Heart left ventricle (tissue), 16 donors: ENCODE measurements around the gene MAPKAP1. TPM values are rescaled to one million over a fixed set of nuclear protein-coding genes. Genes with fewer than 3 reads are reported as not detected.

ENCODE experiments used
- ATAC-seq, 4 donors: fragments of 200-7000 bp; cut with Tn5 transposase; one replicate each; pipeline ENCODE4 v1.9.1; 2020 to 2022; ENCODE audit warnings: moderate library complexity in 4 of 4, mild to moderate bottlenecking in 3 of 4, moderate number of reproducible peaks in 1 of 4
- DNase-seq, 5 donors: peaks; one replicate each; pipeline ENCODE4 v3.0.0-alpha.2; 2020
- H3K27ac ChIP-seq, 12 donors: fragments of 200-600 bp; sonication (generic) in 4 of 12; one replicate each; pipeline versions ENCODE4 v1.5.0 to v1.8.0; 2016 to 2022; ENCODE audit warnings: mild to moderate bottlenecking in 2 of 12
- H3K27me3 ChIP-seq, 9 donors: fragments of 200-600 bp; sonication (generic) in 2 of 9; one replicate each; pipeline versions ENCODE4 v1.5.1 to v1.8.0; 2016 to 2022; ENCODE audit warnings: mild to moderate bottlenecking in 3 of 9
- H3K36me3 ChIP-seq, 9 donors: fragments of 200-600 bp; sonication (generic) in 2 of 9; one replicate each; pipeline versions ENCODE4 v1.5.0 to v1.8.0; 2018 to 2022; ENCODE audit warnings: mild to moderate bottlenecking in 2 of 9
- H3K4me1 ChIP-seq, 12 donors: fragments of 200-600 bp; sonication (generic) in 4 of 12; one replicate each; pipeline versions ENCODE4 v1.5.0 to v1.8.0; 2016 to 2022; ENCODE audit warnings: mild to moderate bottlenecking in 3 of 12
- H3K4me3 ChIP-seq, 12 donors: fragments of 200-600 bp; sonication (generic) in 4 of 12; one replicate each; pipeline versions ENCODE4 v1.5.0 to v1.8.0; 2017 to 2022; ENCODE audit warnings: mild to moderate bottlenecking in 9 of 12, moderate library complexity in 4 of 12
- H3K9me3 ChIP-seq, 12 donors: fragments of 200-600 bp; sonication (generic) in 4 of 12; one replicate each; pipeline versions ENCODE4 v1.5.0 to v1.8.0; 2016 to 2022; ENCODE audit warnings: mild to moderate bottlenecking in 1 of 12
- POLR2A ChIP-seq, 2 donors: fragments of 450-650 bp; IDR thresholded peaks; one replicate each; pipeline ENCODE4 v1.6.1; 2017; ENCODE audit warnings: antibody characterized with exemption in 2 of 2, mild to moderate bottlenecking in 2 of 2, moderate library complexity in 2 of 2
- WGBS, 4 donors: extraction: QIAGEN DNeasy Blood & Tissue Kit in 2 of 4; methylation state at CpG; one replicate each; pipeline versions ENCODE4 v1.1.5 to v1.1.7; 2013 to 2018; 5-methylcytosine and 5-hydroxymethylcytosine counted together
- intact Hi-C, 10 donors: fragments of 100-400 bp; cut with DNase I; formaldehyde crosslinking; loops; one replicate each; pipeline versions ENCODE4 v1.11.1 to v1.14.2; 2022
- polyA plus RNA-seq, 2 donors: library from polyadenylated mRNA; stranded (reverse); fragments of 200-250 nt; gene quantifications; one replicate each; pipeline ENCODE4 v1.2.3, GENCODE V29; 2013
- total RNA-seq, 9 donors: library from RNA; depleted of rRNA in 2 of 9; stranded (reverse); fragments of >200 nt in 2 of 9; fragmentation: NEBNext Ultra II Directional in 3 of 9; extraction: Animal tissue kit (Norgen Biotek cat#: 25700) in 3 of 9; gene quantifications; one replicate each; pipeline versions ENCODE4 v1.1.0 to v1.2.4, GENCODE V29; 2016 to 2023
- TF ChIP-seq, protein P1 (sequence below), 12 donors: fragments of 200-600 bp; sonication (generic) in 4 of 12; IDR thresholded peaks; one replicate each; pipeline versions ENCODE4 v1.5.0 to v1.8.0; 2018 to 2022; ENCODE audit warnings: antibody characterized with exemption in 12 of 12, mild to moderate bottlenecking in 5 of 12
- donor health status: ischemic (EF 13 %, LVEDD 7.1; RV severe dilation, severe dysfunction).
- donor health status: healthy with polysubstance abuse.
- donor health status: DM: no; HTN: yes; CAD: no.
- donor health status: DM: no; HTN: no; CAD: no.
- donor health status: ischemic (EF 25% LVEDD 6.9; RV normal size, moderate dysfunction).
- donor health status: ischemic (EF 25% LVEDD 5.7; RV mildly dilated, moderate dysfunction).
- donor health status: healthy.
- donor health status: DM: yes; HTN: yes; CAD: no.
- donor health status: ischemic (EF 35%, LVEDD 5.7; RV mildly dilated, moderate dysfunction).
- donor health status: nonischemic (EF 11% LVEDD 7.7; RV severe dilation, severe dysfunction).
- donor health status: DM: yes; HTN: yes; CAD: no.
- donor health status: PGD.
- donor health status: ischemic (EF 29% LVEDD 5.4; RV normal size, mild dysfunction).
- donor health status: nonischemic (EF 23%, LVEDD 6.1; RV moderate dilation, normal function).

The MAPKAP1 gene
- total and polyA plus RNA-seq, 11 donors, result 76.2 to 145 (median 124) TPM

DNA sequence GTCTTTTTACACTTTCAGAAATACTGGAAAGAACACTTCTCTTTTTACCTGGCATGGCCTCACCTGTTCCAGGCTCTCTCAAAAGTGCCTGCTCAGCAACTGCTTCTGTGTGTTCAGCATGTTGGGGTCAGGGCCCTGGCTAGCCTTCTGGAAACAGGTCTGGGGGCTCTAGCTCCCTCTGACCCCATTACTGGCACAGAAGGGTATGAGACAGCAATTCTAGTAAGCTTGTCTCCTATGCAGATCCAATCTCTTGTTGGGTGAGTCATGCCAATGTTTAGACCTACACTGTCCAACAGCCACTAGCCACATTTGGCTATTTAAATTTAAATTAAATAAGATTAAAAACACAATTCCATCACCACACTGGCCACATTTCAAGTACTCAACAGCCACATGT lies 80.8 kb downstream of the MAPKAP1 start:
- DNase-seq (no peak), ATAC-seq (no peak)
- Histone ChIP-seq H3K4me3 (no peak overlapping the region), H3K27me3 (no peaks in the 10 kb centered on the region), H3K36me3 (no peaks in the 10 kb centered on the region), H3K27ac (no peak overlapping the region), H3K9me3 (no peaks in the 10 kb centered on the region), H3K4me1 (peaks cover 0 to 28% (median 0%) of the 10 kb centered on the region in 12 donors)
- intact Hi-C loops, result loop anchor here in 1 of 10 donors (5.0 kb wide), 1 partner anchor 69 kb away; no protein-coding TSS in a partner anchor
- TF ChIP-seq POLR2A (IDR thresholded peaks at IDR 0.05), result no peak
- TF ChIP-seq, protein P1, sequence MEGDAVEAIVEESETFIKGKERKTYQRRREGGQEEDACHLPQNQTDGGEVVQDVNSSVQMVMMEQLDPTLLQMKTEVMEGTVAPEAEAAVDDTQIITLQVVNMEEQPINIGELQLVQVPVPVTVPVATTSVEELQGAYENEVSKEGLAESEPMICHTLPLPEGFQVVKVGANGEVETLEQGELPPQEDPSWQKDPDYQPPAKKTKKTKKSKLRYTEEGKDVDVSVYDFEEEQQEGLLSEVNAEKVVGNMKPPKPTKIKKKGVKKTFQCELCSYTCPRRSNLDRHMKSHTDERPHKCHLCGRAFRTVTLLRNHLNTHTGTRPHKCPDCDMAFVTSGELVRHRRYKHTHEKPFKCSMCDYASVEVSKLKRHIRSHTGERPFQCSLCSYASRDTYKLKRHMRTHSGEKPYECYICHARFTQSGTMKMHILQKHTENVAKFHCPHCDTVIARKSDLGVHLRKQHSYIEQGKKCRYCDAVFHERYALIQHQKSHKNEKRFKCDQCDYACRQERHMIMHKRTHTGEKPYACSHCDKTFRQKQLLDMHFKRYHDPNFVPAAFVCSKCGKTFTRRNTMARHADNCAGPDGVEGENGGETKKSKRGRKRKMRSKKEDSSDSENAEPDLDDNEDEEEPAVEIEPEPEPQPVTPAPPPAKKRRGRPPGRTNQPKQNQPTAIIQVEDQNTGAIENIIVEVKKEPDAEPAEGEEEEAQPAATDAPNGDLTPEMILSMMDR (IDR thresholded peaks at IDR 0.05), result no peak

DNA sequence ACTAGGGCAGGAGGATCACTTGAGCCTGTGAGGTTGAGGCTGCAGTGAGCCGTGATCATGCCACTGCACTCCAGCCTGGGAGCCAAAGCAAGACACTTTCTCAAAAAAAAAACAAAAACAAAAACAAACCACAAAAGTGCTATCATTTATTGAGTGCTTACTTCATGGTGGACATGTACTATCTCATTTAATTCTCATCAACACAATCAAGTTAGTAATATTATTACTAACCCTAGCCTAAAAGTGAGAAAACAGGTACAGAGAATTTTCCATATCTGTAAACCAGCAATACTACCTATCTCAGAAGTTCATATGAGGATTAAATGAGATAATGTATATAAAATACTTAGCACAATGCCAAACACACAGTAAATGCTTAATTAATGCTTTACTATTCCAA lies 85.8 kb downstream of the MAPKAP1 start:
- Histone ChIP-seq H3K27ac (no peak overlapping the region), H3K9me3 (no peaks in the 10 kb centered on the region), H3K27me3 (no peaks in the 10 kb centered on the region), H3K4me1 (peaks cover 0 to 2% (median 0%) of the 10 kb centered on the region in 12 donors), H3K4me3 (no peak overlapping the region), H3K36me3 (no peaks in the 10 kb centered on the region)
- DNase-seq (no peak), ATAC-seq (no peak)
- TF ChIP-seq, protein P1 (IDR thresholded peaks at IDR 0.05), result no peak
- no peak for TF ChIP-seq POLR2A (IDR thresholded peaks at IDR 0.05)
- WGBS, 4 donors, result 91 to 100% (median 97%) methylated on average over 1 of the region's 1 CpG
- intact Hi-C loops, result no loop called here

DNA sequence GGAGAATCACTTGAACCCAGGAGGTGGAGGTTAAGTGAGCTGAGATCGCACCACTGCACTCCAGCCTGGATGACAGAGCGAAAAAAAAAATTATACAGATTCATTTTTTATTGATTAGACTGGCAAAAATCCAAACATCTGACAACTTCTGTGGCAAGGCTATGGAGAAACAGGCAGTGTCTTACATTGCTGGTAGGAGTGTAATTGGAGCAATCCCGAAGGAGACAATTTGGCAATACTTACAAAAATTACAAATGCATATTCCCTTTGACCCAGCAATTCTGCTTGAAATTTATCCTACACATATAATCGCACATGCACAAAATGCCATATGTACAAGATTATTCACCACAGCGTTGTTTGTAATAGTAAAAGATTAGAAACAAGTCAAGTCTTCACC lies 86.8 kb downstream of the MAPKAP1 start:
- Histone ChIP-seq H3K36me3 (no peaks in the 10 kb centered on the region), H3K4me3 (no peak overlapping the region), H3K27ac (no peak overlapping the region), H3K4me1 (no peaks in the 10 kb centered on the region), H3K27me3 (no peaks in the 10 kb centered on the region), H3K9me3 (no peaks in the 10 kb centered on the region)
- TF ChIP-seq, protein P1 (IDR thresholded peaks at IDR 0.05), result no peak
- TF ChIP-seq POLR2A (IDR thresholded peaks at IDR 0.05), result no peak
- intact Hi-C loops, result no loop called here
- no peak for DNase-seq
- ATAC-seq, result no peak
- 92 to 97% (median 96%) methylated on average over 5 of the region's 5 CpGs for WGBS, 4 donors

DNA sequence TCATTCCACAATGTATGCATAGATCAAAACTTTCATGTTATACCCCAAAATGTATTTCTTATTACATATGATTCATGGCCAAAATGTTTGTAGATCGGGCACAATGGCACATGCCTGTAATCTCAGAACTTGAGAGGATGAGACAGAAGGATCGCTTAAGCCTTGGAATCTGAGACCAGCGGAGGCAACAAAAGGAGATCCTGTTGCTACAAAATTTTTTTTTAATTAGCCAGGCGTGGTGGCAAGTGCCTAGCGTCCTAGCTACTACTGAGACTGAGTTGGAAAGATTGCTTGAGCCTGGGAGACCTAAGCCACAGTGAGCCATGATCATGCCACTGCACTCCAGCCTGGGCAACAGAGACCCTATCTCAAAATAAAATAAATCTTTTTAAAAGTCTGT lies 89.9 kb downstream of the MAPKAP1 start:
- no peaks in the 10 kb centered on the region for H3K36me3 ChIP-seq
- 91 to 96% (median 92%) methylated on average over 5 of the region's 5 CpGs for WGBS, 4 donors
- peaks cover 0 to 8% (median 0%) of the 10 kb centered on the region in 12 donors for H3K4me1 ChIP-seq
- no peaks in the 10 kb centered on the region for H3K9me3 ChIP-seq
- TF ChIP-seq POLR2A (IDR thresholded peaks at IDR 0.05), result no peak
- TF ChIP-seq, protein P1 (IDR thresholded peaks at IDR 0.05), result no peak
- H3K27ac ChIP-seq, result no peak overlapping the region
- H3K4me3 ChIP-seq, result no peak overlapping the region
- DNase-seq (no peak), ATAC-seq (no peak)
- intact Hi-C loops, result no loop called here
- H3K27me3 ChIP-seq, result no peaks in the 10 kb centered on the region
